ENCODE measurements around the gene ZNF768.

DNA sequence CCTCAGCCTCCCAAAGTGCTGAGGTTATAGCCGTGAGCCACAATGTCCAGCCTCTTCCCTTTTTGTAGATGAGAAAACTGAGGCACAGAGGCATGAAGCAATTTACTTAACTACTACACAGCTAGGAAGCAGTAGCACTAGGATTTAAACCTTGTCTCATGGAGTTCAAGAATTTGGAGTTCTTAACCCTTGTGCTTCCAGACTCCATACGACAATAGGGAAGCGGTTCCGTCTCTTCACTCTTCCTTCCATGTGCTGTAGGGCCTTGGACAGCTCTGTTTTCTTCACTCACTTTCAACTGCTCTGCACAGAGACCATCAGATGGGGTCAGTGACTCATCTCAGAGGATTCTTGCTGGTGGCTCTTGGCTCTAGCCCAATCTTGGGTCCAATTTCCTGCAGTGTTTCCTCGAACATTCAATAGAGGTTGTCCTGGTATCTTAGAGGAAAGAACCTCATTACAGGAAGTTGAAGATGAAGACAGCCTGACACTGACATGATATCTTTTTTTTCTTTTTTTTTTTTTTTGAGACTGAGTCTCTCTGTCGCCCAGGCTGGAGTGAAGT, 34.5 kb downstream of the ZNF768 start:
- TF ChIP-seq, protein P1, sequence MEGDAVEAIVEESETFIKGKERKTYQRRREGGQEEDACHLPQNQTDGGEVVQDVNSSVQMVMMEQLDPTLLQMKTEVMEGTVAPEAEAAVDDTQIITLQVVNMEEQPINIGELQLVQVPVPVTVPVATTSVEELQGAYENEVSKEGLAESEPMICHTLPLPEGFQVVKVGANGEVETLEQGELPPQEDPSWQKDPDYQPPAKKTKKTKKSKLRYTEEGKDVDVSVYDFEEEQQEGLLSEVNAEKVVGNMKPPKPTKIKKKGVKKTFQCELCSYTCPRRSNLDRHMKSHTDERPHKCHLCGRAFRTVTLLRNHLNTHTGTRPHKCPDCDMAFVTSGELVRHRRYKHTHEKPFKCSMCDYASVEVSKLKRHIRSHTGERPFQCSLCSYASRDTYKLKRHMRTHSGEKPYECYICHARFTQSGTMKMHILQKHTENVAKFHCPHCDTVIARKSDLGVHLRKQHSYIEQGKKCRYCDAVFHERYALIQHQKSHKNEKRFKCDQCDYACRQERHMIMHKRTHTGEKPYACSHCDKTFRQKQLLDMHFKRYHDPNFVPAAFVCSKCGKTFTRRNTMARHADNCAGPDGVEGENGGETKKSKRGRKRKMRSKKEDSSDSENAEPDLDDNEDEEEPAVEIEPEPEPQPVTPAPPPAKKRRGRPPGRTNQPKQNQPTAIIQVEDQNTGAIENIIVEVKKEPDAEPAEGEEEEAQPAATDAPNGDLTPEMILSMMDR (IDR thresholded peaks at IDR 0.05): no peak
- TF ChIP-seq POLR2AphosphoS5 (IDR thresholded peaks at IDR 0.05): no peak
